Thoracic aorta (tissue), 2 donors: ENCODE measurements around the gene DGKG. TPM values are rescaled to one million over a fixed set of nuclear protein-coding genes. Genes with fewer than 3 reads are reported as not detected.

ENCODE experiments used
- ATAC-seq: fragments of 150-250 bp; one replicate; pipeline ENCODE4 v1.8.0; 2017; ENCODE audit warnings: low read depth; ENCODE audit not compliant: insufficient number of reproducible peaks, low FRiP score
- DNase-seq: peaks from one replicate; pipeline ENCODE4 v3.0.0-alpha.2; 2020; ENCODE audit warnings: low spot score
- H3K27ac ChIP-seq, 2 donors: fragments of 200-600 bp; sonication (generic); 1 replicate in 1 of 2; 2 replicates in 1 of 2; pipeline ENCODE4 v1.5.1; 2016; ENCODE audit warnings: mild to moderate bottlenecking in 2 of 2, moderate library complexity in 2 of 2
- H3K27me3 ChIP-seq: fragments of 200-600 bp; sonication (generic); replicated peaks from 2 replicates; pipeline ENCODE4 v1.6.0; 2016; ENCODE audit warnings: mild to moderate bottlenecking; ENCODE audit not compliant: insufficient read depth
- H3K36me3 ChIP-seq: fragments of 200-600 bp; sonication (generic); one replicate; pipeline ENCODE4 v1.5.1; 2016
- H3K4me1 ChIP-seq, 2 donors: fragments of 200-600 bp; sonication (generic); 1 replicate in 1 of 2; 2 replicates in 1 of 2; pipeline versions ENCODE4 v1.5.1 to v1.6.0; 2016; ENCODE audit warnings: low read depth in 2 of 2, mild to moderate bottlenecking in 1 of 2; ENCODE audit not compliant: control insufficient read depth in 1 of 2
- H3K4me3 ChIP-seq: fragments of 200-600 bp; sonication (generic); 2 replicates; pipeline ENCODE4 v1.5.1; 2016; ENCODE audit warnings: mild to moderate bottlenecking
- H3K9me3 ChIP-seq: fragments of 200-600 bp; sonication (generic); 2 replicates; pipeline ENCODE4 v1.5.1; 2016
- CTCF ChIP-seq: fragments of 200-600 bp; sonication (generic); IDR thresholded peaks from one replicate; pipeline ENCODE4 v1.5.1; 2019; ENCODE audit warnings: antibody characterized with exemption
- total RNA-seq, 2 donors: library from RNA; depleted of rRNA; stranded (reverse); fragments of >200 nt; gene quantifications; one replicate each; pipeline versions ENCODE4 v1.1.0 to v1.2.3, GENCODE V29; 2016

Gene DGKG
- total RNA-seq, 2 donors from 2014 or later = 12.5 to 16.7 TPM

GRCh38 chr3:186273586-186273985 is 88.4 kb downstream of the DGKG start:
- no peaks in the 10 kb centered on the region for H3K27me3 ChIP-seq
- peaks cover 4% of the 10 kb centered on the region for H3K36me3 ChIP-seq
- H3K27ac ChIP-seq = no peak overlapping the region
- no peak for TF ChIP-seq CTCF
- no peak for DNase-seq
- no peaks in the 10 kb centered on the region for H3K4me1 ChIP-seq
- ATAC-seq = no peak
- no peaks in the 10 kb centered on the region for H3K9me3 ChIP-seq
- H3K4me3 ChIP-seq = no peak overlapping the region

- Histone ChIP-seq H3K4me1 (no peaks in the 10 kb centered on the region), H3K9me3 (no peaks in the 10 kb centered on the region), H3K36me3 (no peaks in the 10 kb centered on the region), H3K27me3 (no peaks in the 10 kb centered on the region), H3K27ac (no peak overlapping the region), H3K4me3 (no peak overlapping the region)
- no peak for TF ChIP-seq CTCF
- DNase-seq (no peak), ATAC-seq (no peak)
These were observed 91.3 kb downstream of the DGKG start for GRCh38 chr3:186270701-186271100.

GRCh38 chr3:186268616-186269448 is 93.2 kb downstream of the DGKG start:
- no peaks in the 10 kb centered on the region for H3K36me3 ChIP-seq
- no peak overlapping the region for H3K4me3 ChIP-seq
- ATAC-seq = no peak
- H3K9me3 ChIP-seq = no peaks in the 10 kb centered on the region
- no peaks in the 10 kb centered on the region for H3K27me3 ChIP-seq
- TF ChIP-seq CTCF = no peak
- no peak overlapping the region for H3K27ac ChIP-seq
- peaks cover 0 to 8% of the 10 kb centered on the region in 2 donors for H3K4me1 ChIP-seq
- no peak for DNase-seq

- H3K36me3 ChIP-seq = no peaks in the 10 kb centered on the region
These were observed 94.3 kb downstream of the DGKG start for GRCh38 chr3:186267758-186268157.

More at GRCh38 chr3:186267758-186268157, 94.3 kb downstream of the DGKG start:
- Histone ChIP-seq H3K27me3 (no peaks in the 10 kb centered on the region), H3K4me3 (no peak overlapping the region), H3K4me1 (peaks cover 0 to 8% of the 10 kb centered on the region in 2 donors), H3K27ac (no peak overlapping the region), H3K9me3 (no peaks in the 10 kb centered on the region)
- ATAC-seq = no peak
- TF ChIP-seq CTCF = no peak
- DNase-seq = no peak
